Endometrial microvascular endothelial cells (primary cell): ENCODE results near the gene RUVBL1. TPM values are rescaled to one million over a fixed set of nuclear protein-coding genes. Genes with fewer than 3 reads are reported as not detected.

Source experiments
- in situ Hi-C: cut with HindIII; loops from 2 replicates; pipeline ENCODE4 v1.10.0; 2017; ENCODE audit warnings: low sequenced_read_pairs, low pct_unique_long_range_greater_than_20kb; ENCODE audit errors: inconsistent ontology term
- total RNA-seq: library from RNA; depleted of rRNA; stranded (reverse); fragments of >200 nt; gene quantifications from one replicate; pipeline ENCODE4 v1.2.3, GENCODE V29; 2015; ENCODE audit errors: inconsistent ontology term

Gene RUVBL1
- total RNA-seq, 1 donor from 2014 or later = 78.2 TPM

GRCh38 chr3:128074851-128075521, 48.6 kb downstream of the RUVBL1 start:
- in situ Hi-C loops = no loop called here

- in situ Hi-C loops = no loop called here
Observed at GRCh38 chr3:128073807-128074206, 49.8 kb downstream of the RUVBL1 start.

GRCh38 chr3:128073185-128073725, 50.4 kb downstream of the RUVBL1 start:
- in situ Hi-C loops = no loop called here

GRCh38 chr3:128072454-128073184, 51.0 kb downstream of the RUVBL1 start:
- in situ Hi-C loops = no loop called here

GRCh38 chr3:128071771-128072453, 51.7 kb downstream of the RUVBL1 start:
- in situ Hi-C loops = no loop called here

GRCh38 chr3:128070898-128071591, 52.6 kb downstream of the RUVBL1 start:
- in situ Hi-C loops = no loop called here

- in situ Hi-C loops = no loop called here
Observed at GRCh38 chr3:128069271-128069670, 54.3 kb downstream of the RUVBL1 start.

- in situ Hi-C loops = no loop called here
Observed at GRCh38 chr3:128068156-128068620, 55.4 kb downstream of the RUVBL1 start.

GRCh38 chr3:128067489-128067888, 56.1 kb downstream of the RUVBL1 start:
- in situ Hi-C loops = no loop called here

GRCh38 chr3:128066676-128067075, 56.9 kb downstream of the RUVBL1 start:
- in situ Hi-C loops = no loop called here

GRCh38 chr3:128066114-128066513, 57.5 kb downstream of the RUVBL1 start:
- in situ Hi-C loops = no loop called here

- in situ Hi-C loops = no loop called here
Observed at GRCh38 chr3:128064962-128065361, 58.6 kb downstream of the RUVBL1 start.

GRCh38 chr3:128063865-128064264, 59.7 kb downstream of the RUVBL1 start:
- in situ Hi-C loops = no loop called here

GRCh38 chr3:128062033-128062745, 61.4 kb downstream of the RUVBL1 start:
- in situ Hi-C loops = no loop called here

- in situ Hi-C loops = no loop called here
Observed at GRCh38 chr3:128060473-128061381, 62.9 kb downstream of the RUVBL1 start.

- in situ Hi-C loops = no loop called here
Observed at GRCh38 chr3:128056258-128056657, 67.4 kb downstream of the RUVBL1 start.

GRCh38 chr3:128054367-128054766, 69.2 kb downstream of the RUVBL1 start:
- in situ Hi-C loops = no loop called here
